ENCODE data around the gene HOXB6. TPM values are rescaled to one million over a fixed set of nuclear protein-coding genes. Genes with fewer than 3 reads are reported as not detected.

The HOXB6 gene
- total RNA-seq, 1 experiment from 2014 or later: 64.8 TPM

DNA sequence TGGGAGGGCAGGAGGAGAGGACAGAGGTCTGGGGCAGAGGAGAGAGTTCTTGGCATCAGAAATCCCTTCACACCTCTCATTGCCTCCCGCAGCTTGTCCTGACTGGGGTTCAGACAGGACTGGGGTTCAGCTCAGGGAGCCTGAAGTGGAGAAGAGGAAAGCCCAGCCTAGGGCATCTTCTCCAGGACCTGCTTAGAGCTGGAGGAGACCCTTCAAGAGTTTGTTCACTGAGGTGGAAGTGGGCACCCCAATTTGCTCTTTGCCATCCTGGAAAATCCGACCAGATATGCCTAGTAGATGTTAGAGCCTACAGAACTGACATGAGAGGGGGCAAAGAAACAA lies 16.7 kb downstream of the HOXB6 start:
- Histone ChIP-seq H3K4me3 (replicated peaks in 1 of 2; ENCODE audit: low read depth in 1 of 2, low read length in 2 of 2) (no peak overlapping the region), H3K27ac (ENCODE audit: low read depth, low read length) (peak overlapping the region; percentile 91), H3K79me2 (ENCODE audit: insufficient read depth, low read length) (peaks cover 56% of the 10 kb centered on the region), H3K4me2 (ENCODE audit: low read length) (no peak overlapping the region), H3K36me3 (ENCODE audit: control insufficient read depth in 1 of 2, insufficient read depth in 2 of 2, low read length in 2 of 2) (peaks cover 0 to 2% of the 10 kb centered on the region in 2 experiments; a peak in 2 of 4 replicates), H2AFZ (ENCODE audit: low read depth, low read length, poor library complexity, severe bottlenecking) (no peak overlapping the region), H3K9ac (ENCODE audit: low read length) (no peak overlapping the region), H3K9me2 (ENCODE audit: insufficient read depth) (no peaks in the 10 kb centered on the region), H3K9me3 (ENCODE audit: control insufficient read depth in 1 of 2, insufficient read depth in 1 of 2, low read depth in 1 of 2, low read length in 2 of 2) (no peaks in the 10 kb centered on the region), H3K4me1 (ENCODE audit: control insufficient read depth in 1 of 2, insufficient read depth in 2 of 2, low read length in 2 of 2) (peaks cover 19 to 64% of the 10 kb centered on the region in 2 experiments), H4K20me1 (ENCODE audit: insufficient read depth) (no peaks in the 10 kb centered on the region), H3K27me3 (ENCODE audit: insufficient read depth, low read length) (no peaks in the 10 kb centered on the region)
- ChIA-PET CTCF (interaction anchor here (0.9 to 2.0 kb wide), 14 partner anchors 11 to 563 kb away, joined by 3 to 9 read pairs (median 4); partner anchors contain the start of gene HOXB8), RAD21 (ENCODE audit: low non-redundant PET in 1 of 2, low total read pairs in 2 of 2, uncharacterized antibody in 2 of 2, unreplicated experiment in 2 of 2) (interaction anchor here in 1 of 2 experiments (0.8 to 1.7 kb wide), 3 partner anchors 30 to 252 kb away, joined by 4 to 5 read pairs (median 4); no protein-coding TSS in a partner anchor), POLR2A (interaction anchor here (1.2 kb wide), 1 partner anchor 647 kb away, joined by 3 read pairs; the partner anchor contains the start of gene PNPO)
- TF ChIP-seq POLR2AphosphoS5 (IDR thresholded peaks at IDR 0.05; ENCODE audit: low read depth, low read length) (no peak), SIN3A (IDR thresholded peaks at IDR 0.05; ENCODE audit: low read depth) (no peak), EZH2phosphoT487 (IDR thresholded peaks at IDR 0.05; ENCODE audit: borderline replicate concordance) (no peak), EGR1 (IDR thresholded peaks at IDR 0.05; ENCODE audit: low read depth) (no peak), YY1 (IDR thresholded peaks at IDR 0.05; ENCODE audit: extremely low read depth, insufficient replicate concordance, low read depth, low read length) (no peak)
- intact Hi-C loops (cut with micrococcal nuclease): no loop called here
- no peak for ATAC-seq
- BruUV-seq (replicated peaks): no TSS peak
- DNase-seq (ENCODE audit: low read depth, low spot score): no peak

DNA sequence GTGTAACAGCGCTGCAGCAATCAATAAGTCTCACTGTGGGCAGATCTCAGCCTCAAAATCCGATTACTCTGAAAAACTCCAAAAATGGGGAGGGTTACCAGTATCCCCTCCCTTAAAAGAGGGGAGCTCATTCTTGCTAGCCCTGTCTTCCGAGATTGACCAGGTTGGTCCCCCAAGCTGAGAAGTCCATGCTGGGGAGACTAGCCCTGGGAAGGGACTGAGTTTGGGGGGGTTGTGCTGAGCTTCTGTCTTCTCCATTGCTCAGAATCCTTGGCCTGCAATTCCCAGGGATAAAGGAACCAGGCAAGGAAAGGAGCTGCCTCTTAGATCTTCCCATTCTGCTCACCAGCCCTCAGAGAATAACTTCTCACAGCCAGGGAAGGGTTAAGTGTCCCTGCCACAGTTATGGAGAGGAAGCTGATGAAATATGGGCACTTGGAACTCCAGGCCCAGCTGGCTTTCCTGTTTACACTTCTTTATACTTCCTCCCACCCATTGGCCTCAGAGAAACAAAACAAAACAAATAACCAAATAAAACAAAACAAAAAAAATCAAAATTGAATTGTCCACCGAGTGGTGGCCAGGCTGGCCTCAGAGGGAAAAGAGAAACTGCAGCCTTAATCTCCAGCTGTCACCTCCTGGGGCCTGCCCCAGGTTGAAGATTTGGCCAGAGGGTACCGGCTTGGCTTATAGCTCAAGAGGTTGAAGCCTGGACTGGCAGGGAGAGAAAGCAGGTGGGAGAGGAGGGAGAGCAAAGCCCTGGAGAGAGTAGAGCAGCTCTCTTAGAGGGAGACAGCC lies 17.3 kb downstream of the HOXB6 start:
- ATAC-seq (no peak), DNase-seq (ENCODE audit: low read depth, low spot score) (no peak)
- Histone ChIP-seq H3K4me2 (ENCODE audit: low read length) (peak overlapping the region; percentile 98), H3K4me3 (replicated peaks in 1 of 2; ENCODE audit: low read depth in 1 of 2, low read length in 2 of 2) (no peak overlapping the region), H4K20me1 (ENCODE audit: insufficient read depth) (no peaks in the 10 kb centered on the region), H2AFZ (ENCODE audit: low read depth, low read length, poor library complexity, severe bottlenecking) (no peak overlapping the region), H3K36me3 (ENCODE audit: control insufficient read depth in 1 of 2, insufficient read depth in 2 of 2, low read length in 2 of 2) (peaks cover 0 to 2% of the 10 kb centered on the region in 2 experiments; a peak in 2 of 4 replicates), H3K9me2 (ENCODE audit: insufficient read depth) (no peaks in the 10 kb centered on the region), H3K9me3 (ENCODE audit: control insufficient read depth in 1 of 2, insufficient read depth in 1 of 2, low read depth in 1 of 2, low read length in 2 of 2) (no peaks in the 10 kb centered on the region), H3K79me2 (ENCODE audit: insufficient read depth, low read length) (peaks cover 56% of the 10 kb centered on the region), H3K27ac (ENCODE audit: low read depth, low read length) (peak overlapping the region; percentile 91), H3K4me1 (ENCODE audit: control insufficient read depth in 1 of 2, insufficient read depth in 2 of 2, low read length in 2 of 2) (peaks cover 22 to 70% of the 10 kb centered on the region in 2 experiments), H3K9ac (ENCODE audit: low read length) (peak overlapping the region; percentile 63), H3K27me3 (ENCODE audit: insufficient read depth, low read length) (no peaks in the 10 kb centered on the region)
- BruUV-seq (replicated peaks): no TSS peak
- TF ChIP-seq SIN3A (IDR thresholded peaks at IDR 0.05; ENCODE audit: low read depth): no peak
- ChIA-PET CTCF (interaction anchor here (0.6 to 2.0 kb wide), 14 partner anchors 11 to 593 kb away, joined by 3 to 9 read pairs (median 4); partner anchors contain the start of gene HOXB8), RAD21 (ENCODE audit: low non-redundant PET in 1 of 2, low total read pairs in 2 of 2, uncharacterized antibody in 2 of 2, unreplicated experiment in 2 of 2) (interaction anchor here in 1 of 2 experiments (0.8 to 1.7 kb wide), 3 partner anchors 31 to 251 kb away, joined by 4 to 5 read pairs (median 4); no protein-coding TSS in a partner anchor), POLR2A (interaction anchor here (1.2 kb wide), 1 partner anchor 646 kb away, joined by 3 read pairs; the partner anchor contains the start of gene PNPO)
- intact Hi-C loops (cut with micrococcal nuclease): no loop called here
